ENCODE measurements around the gene KRT28. TPM values are rescaled to one million over a fixed set of nuclear protein-coding genes. Genes with fewer than 3 reads are reported as not detected.

Gene KRT28
- total and polyA plus RNA-seq, 2 of the 8 experiments (the other 6 are each of a cell fraction or from before 2014, with no cell fraction given) = not detected

- Histone ChIP-seq H3K36me3 (ENCODE audit: control insufficient read depth in 2 of 4, insufficient read depth in 4 of 4, low read length in 3 of 4) (no peaks in the 10 kb centered on the region), H3K56ac (replicated peaks; ENCODE audit: insufficient read length, low read depth, low read length) (no peak overlapping the region), H4K5ac (ENCODE audit: insufficient read length, low read depth, low read length) (no peak overlapping the region), H3K27ac (ENCODE audit: low read depth, low read length) (no peak overlapping the region), H4K8ac (ENCODE audit: extremely low read depth, insufficient read depth, low read length) (no peak overlapping the region), H3K79me2 (ENCODE audit: control insufficient read depth in 1 of 2, insufficient read depth in 2 of 2, low read length in 2 of 2) (no peaks in the 10 kb centered on the region), H4K91ac (replicated peaks; ENCODE audit: insufficient read length, low read length) (no peak overlapping the region), H3K23me2 (ENCODE audit: low read depth, low read length) (no peaks in the 10 kb centered on the region; the same call in 1 of the 2 replicates), H3K4ac (replicated peaks; ENCODE audit: insufficient read length, low read depth, low read length) (no peak overlapping the region), H3K18ac (ENCODE audit: extremely low read depth, low read length) (no peak overlapping the region), H3K79me1 (ENCODE audit: low read depth, low read length) (no peaks in the 10 kb centered on the region), H2BK5ac (ENCODE audit: low read depth, low read length) (no peak overlapping the region), H3K4me1 (replicated peaks in 1 of 4; ENCODE audit: control insufficient read depth in 3 of 4, insufficient read depth in 4 of 4, low read length in 3 of 4) (peaks cover 0 to 2% (median 0%) of the 10 kb centered on the region in 4 experiments; a peak in 1 of 7 replicates), H4K20me1 (replicated peaks in 1 of 2; ENCODE audit: control insufficient read depth in 1 of 2, insufficient read depth in 2 of 2, low read length in 2 of 2) (peaks cover 0 to 2% of the 10 kb centered on the region in 2 experiments), H2BK15ac (ENCODE audit: low read length) (no peak overlapping the region), H3K9me3 (ENCODE audit: insufficient read depth in 2 of 2, low read depth in 1 of 2, low read length in 1 of 2) (no peaks in the 10 kb centered on the region), H3K27me3 (replicated peaks in 1 of 4; ENCODE audit: control insufficient read depth in 3 of 4, extremely low read depth in 1 of 4, insufficient read depth in 3 of 4, low read length in 3 of 4) (peaks cover 0 to 24% (median 5%) of the 10 kb centered on the region in 4 experiments; a peak in 5 of 7 replicates), H3K4me3 (ENCODE audit: extremely low read depth in 1 of 4, insufficient read depth in 2 of 4, low read depth in 3 of 4, low read length in 4 of 4) (no peak overlapping the region), H3K23ac (ENCODE audit: insufficient read length) (no peak overlapping the region), H3K14ac (ENCODE audit: insufficient read length) (no peak overlapping the region), H3K4me2 (ENCODE audit: insufficient read depth in 1 of 2, low read depth in 2 of 2, low read length in 2 of 2) (no peak overlapping the region), H2BK20ac (ENCODE audit: low read length) (no peak overlapping the region), H2AK5ac (ENCODE audit: low read depth, low read length) (no peak overlapping the region), H2BK120ac (replicated peaks; ENCODE audit: low read depth, low read length) (no peak overlapping the region), H2AFZ (ENCODE audit: low read length) (no peak overlapping the region), H2BK12ac (ENCODE audit: low read depth, low read length) (no peak overlapping the region), H3K9ac (replicated peaks in 1 of 4; ENCODE audit: extremely low read depth in 1 of 4, low read depth in 3 of 4, low read length in 3 of 4) (no peak overlapping the region)
- 86% methylated on average over 7 of the region's 7 CpGs; no CpG with 5 or more reads in 1 of the 2 experiments for WGBS, 2 experiments (ENCODE audit: extremely low coverage in 1 of 2, insufficient coverage in 1 of 2, insufficient read length in 1 of 2, insufficient replicate concordance in 2 of 2, low coverage in 1 of 2, low lambda C conversion rate in 2 of 2, missing lambda C conversion rate in 1 of 2)
- no peak for TF ChIP-seq RAD21 (IDR thresholded peaks at IDR 0.05 in 1 of 2, conservative IDR thresholded peaks at IDR 0.05 in 1 of 2; ENCODE audit: low read depth in 2 of 2, low read length in 2 of 2)
- TF ChIP-seq GTF2F1 (IDR thresholded peaks at IDR 0.05; ENCODE audit: borderline replicate concordance, low read depth, low read length) = no peak
- no peak for TF ChIP-seq ZNF274 (IDR thresholded peaks at IDR 0.05; ENCODE audit: borderline replicate concordance, extremely low read depth, low read length)
- no peak for TF ChIP-seq NANOG (IDR thresholded peaks at IDR 0.05; ENCODE audit: insufficient read depth, low read depth, low read length, poor library complexity, severe bottlenecking)
- no peak for TF ChIP-seq SIN3A (conservative IDR thresholded peaks at IDR 0.05 in 1 of 2, IDR thresholded peaks at IDR 0.05 in 1 of 2; ENCODE audit: low read depth in 1 of 2, low read length in 2 of 2)
- no peak for TF ChIP-seq NRF1 (IDR thresholded peaks at IDR 0.05; ENCODE audit: low read depth, low read length)
- TF ChIP-seq HDAC6 (IDR thresholded peaks at IDR 0.05; ENCODE audit: low read depth, low read length) = no peak
- TF ChIP-seq POU5F1 (IDR thresholded peaks at IDR 0.05; ENCODE audit: low read depth, low read length) = no peak
- TF ChIP-seq FOSL1 (IDR thresholded peaks at IDR 0.05; ENCODE audit: insufficient read depth, low read depth, low read length) = no peak
- ChIA-PET CTCF (ENCODE audit: partially characterized antibody) (interaction anchor here (1.0 to 1.1 kb wide), 2 partner anchors 216 to 502 kb away, joined by 3 read pairs; no protein-coding TSS in a partner anchor), POLR2A (ENCODE audit: partially characterized antibody) (no interaction called here)
- DNase-seq (ENCODE audit: low read depth in 1 of 2, low spot score in 2 of 2) (no peak), FAIRE-seq (no peak)
Measured at GRCh38 chr17:40827746-40828453, 28.1 kb upstream of the KRT28 start.
